ENCODE measurements around the gene WSCD2.

Gene WSCD2

DNA sequence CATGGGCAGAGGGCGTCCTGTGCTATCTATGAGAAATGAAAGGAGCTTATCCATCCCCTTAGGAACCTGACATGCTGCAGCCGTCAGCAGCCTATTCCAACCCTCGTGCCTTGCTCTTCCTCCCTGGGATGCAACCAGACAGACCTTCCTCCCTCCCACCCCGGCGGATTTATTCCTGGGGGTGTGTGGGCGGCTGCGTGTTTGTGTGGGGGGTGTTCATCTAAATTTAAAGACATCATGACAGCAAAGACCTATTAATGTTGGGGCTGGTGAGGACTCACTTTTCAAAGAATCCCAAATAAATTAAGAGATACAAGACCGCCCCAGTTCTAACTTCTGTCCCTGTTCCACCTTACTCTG, 52.0 kb downstream of the WSCD2 start:
- 88% methylated on average over 4 of the region's 8 CpGs for WGBS
- Histone ChIP-seq H3K4me1 (ENCODE audit: insufficient read depth, low read length) (0 out of 2 replicates have a peak, but pooled peaks cover 4% of the 10 kb centered on the region), H3K9me3 (ENCODE audit: insufficient read depth, low read depth, low read length) (peaks cover 8% of the 10 kb centered on the region; the same call in 1 of the 2 replicates), H3K36me3 (ENCODE audit: insufficient read depth, low read length) (no peaks in the 10 kb centered on the region), H3K4me3 (ENCODE audit: low read length) (no peak overlapping the region), H3K27me3 (ENCODE audit: insufficient read depth, low read length) (no peaks in the 10 kb centered on the region), H3K9ac (ENCODE audit: low read depth, low read length) (no peak overlapping the region), H3K27ac (ENCODE audit: low read depth, low read length) (no peak overlapping the region)

DNA sequence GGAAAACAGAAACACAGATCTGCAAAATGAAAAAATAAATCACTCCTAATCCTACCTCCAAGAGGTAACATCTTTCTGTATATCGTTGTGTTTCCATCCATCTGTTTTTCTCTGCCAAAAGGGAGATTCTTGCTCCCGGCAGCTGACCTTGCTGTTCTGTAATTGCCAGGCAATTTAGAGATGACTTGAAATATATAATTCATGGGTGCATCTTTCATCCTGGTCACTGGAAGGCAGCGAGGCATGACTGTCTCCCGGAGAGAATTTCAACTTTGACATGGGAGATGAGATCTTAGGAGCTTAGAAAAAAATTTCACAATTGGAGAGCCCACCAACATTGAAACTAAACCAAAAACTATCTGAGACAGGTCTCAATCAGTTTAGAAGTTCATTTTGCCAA, 53.0 kb downstream of the WSCD2 start:
- WGBS, result 96% methylated on average over 4 of the region's 4 CpGs
- Histone ChIP-seq H3K36me3 (ENCODE audit: insufficient read depth, low read length) (no peaks in the 10 kb centered on the region), H3K27me3 (ENCODE audit: insufficient read depth, low read length) (no peaks in the 10 kb centered on the region), H3K4me3 (ENCODE audit: low read length) (no peak overlapping the region), H3K27ac (ENCODE audit: low read depth, low read length) (no peak overlapping the region), H3K9me3 (ENCODE audit: insufficient read depth, low read depth, low read length) (no peaks in the 10 kb centered on the region), H3K9ac (ENCODE audit: low read depth, low read length) (no peak overlapping the region), H3K4me1 (ENCODE audit: insufficient read depth, low read length) (0 out of 2 replicates have a peak, but pooled peaks cover 4% of the 10 kb centered on the region)

DNA sequence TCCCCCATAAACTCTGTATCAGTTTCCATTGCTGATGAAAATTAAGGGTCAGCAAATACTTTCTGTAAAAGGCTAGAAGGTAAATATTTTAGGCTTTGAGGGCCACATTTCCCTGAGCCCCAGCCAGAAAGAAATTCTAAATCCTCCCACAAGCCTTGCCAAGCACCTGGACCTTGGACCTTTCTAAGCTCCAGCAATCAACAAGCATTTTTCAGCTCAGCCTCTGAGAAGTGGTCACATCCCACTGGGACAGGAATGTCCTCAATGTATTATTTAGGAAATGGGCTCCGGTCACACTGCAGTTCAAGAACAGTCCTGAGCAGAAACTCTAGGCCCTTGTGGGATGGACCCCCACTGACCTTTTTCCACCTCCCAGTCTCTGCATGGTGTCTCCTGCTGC, 55.9 kb downstream of the WSCD2 start:
- WGBS, result 85% methylated on average over 1 of the region's 1 CpG
- no peaks in the 10 kb centered on the region for H3K27me3 ChIP-seq (ENCODE audit: insufficient read depth, low read length)
- H3K9me3 ChIP-seq (ENCODE audit: insufficient read depth, low read depth, low read length), result no peaks in the 10 kb centered on the region
- H3K27ac ChIP-seq (ENCODE audit: low read depth, low read length), result no peak overlapping the region
- 0 out of 2 replicates have a peak, but pooled peaks cover 4% of the 10 kb centered on the region for H3K4me1 ChIP-seq (ENCODE audit: insufficient read depth, low read length)
- no peaks in the 10 kb centered on the region for H3K36me3 ChIP-seq (ENCODE audit: insufficient read depth, low read length)
- no peak overlapping the region for H3K9ac ChIP-seq (ENCODE audit: low read depth, low read length)
- H3K4me3 ChIP-seq (ENCODE audit: low read length), result no peak overlapping the region

DNA sequence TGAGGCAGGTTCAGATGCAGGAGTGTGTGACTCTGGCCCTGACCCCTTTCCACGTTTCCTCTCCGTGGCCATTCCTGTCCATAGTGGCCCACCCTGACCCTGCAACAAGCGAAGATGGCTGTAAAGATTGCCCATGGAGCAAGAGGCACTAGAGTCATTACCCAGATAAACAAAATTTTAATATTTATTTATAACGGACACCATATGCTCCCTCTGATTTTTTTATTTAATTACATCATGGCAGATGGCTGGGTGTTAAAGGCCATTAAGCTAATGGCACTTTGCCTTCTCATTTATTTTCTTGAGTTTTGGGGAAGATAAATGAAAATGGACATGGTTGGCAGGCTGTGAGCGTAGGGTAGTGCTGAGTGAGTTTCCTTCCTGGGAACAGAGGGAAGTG, 58.7 kb downstream of the WSCD2 start:
- Histone ChIP-seq H3K27me3 (ENCODE audit: insufficient read depth, low read length) (no peaks in the 10 kb centered on the region), H3K27ac (ENCODE audit: low read depth, low read length) (no peak overlapping the region), H3K9me3 (ENCODE audit: insufficient read depth, low read depth, low read length) (no peaks in the 10 kb centered on the region), H3K9ac (ENCODE audit: low read depth, low read length) (no peak overlapping the region), H3K36me3 (ENCODE audit: insufficient read depth, low read length) (no peaks in the 10 kb centered on the region), H3K4me1 (ENCODE audit: insufficient read depth, low read length) (no peaks in the 10 kb centered on the region), H3K4me3 (ENCODE audit: low read length) (no peak overlapping the region)
- 87% methylated on average over 5 of the region's 5 CpGs for WGBS

DNA sequence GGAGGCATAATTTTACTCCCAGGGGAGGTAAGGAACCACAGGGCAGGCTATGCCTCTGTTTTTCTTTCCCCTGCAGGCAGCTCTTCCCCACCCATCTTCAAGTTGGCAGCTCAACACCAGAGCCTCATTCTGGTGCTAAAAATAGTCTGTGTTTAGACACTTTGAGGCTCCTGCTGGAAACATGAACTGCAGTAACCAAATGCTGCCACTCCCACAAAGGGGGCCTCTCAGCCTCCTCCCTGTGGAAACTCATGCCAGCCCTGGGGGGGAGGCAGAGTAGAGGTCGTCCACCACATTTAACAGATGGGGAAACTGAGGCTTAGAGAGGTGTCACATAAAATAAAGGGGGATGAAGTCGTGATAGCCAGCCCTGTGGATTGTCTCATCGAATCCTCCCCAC, 61.4 kb downstream of the WSCD2 start:
- no peak overlapping the region for H3K4me3 ChIP-seq (ENCODE audit: low read length)
- H3K9ac ChIP-seq (ENCODE audit: low read depth, low read length), result no peak overlapping the region
- H3K27me3 ChIP-seq (ENCODE audit: insufficient read depth, low read length), result no peaks in the 10 kb centered on the region
- no peaks in the 10 kb centered on the region for H3K9me3 ChIP-seq (ENCODE audit: insufficient read depth, low read depth, low read length)
- no peaks in the 10 kb centered on the region for H3K36me3 ChIP-seq (ENCODE audit: insufficient read depth, low read length)
- H3K27ac ChIP-seq (ENCODE audit: low read depth, low read length), result no peak overlapping the region
- WGBS, result 89% methylated on average over 1 of the region's 3 CpGs
- no peaks in the 10 kb centered on the region for H3K4me1 ChIP-seq (ENCODE audit: insufficient read depth, low read length)

DNA sequence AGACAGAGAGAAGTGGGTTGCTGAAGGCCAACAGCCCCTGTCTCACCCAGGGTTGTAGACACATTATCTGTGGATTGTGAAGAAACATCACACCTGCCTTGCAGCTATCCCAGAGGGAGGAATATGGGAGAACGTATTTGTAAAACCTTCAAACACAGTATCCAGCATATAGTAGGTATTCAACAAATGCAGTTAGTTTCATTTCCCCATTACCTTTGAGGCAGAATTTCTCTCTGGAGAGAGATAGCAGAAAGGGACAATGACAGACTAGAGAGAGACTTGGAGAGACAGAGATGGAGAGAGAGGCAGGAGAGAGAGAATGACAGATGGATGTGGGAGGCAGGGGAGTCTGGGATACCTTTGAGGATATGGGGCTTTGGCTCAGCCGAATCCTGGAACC, 62.0 kb downstream of the WSCD2 start:
- H3K9ac ChIP-seq (ENCODE audit: low read depth, low read length), result no peak overlapping the region
- H3K27ac ChIP-seq (ENCODE audit: low read depth, low read length), result no peak overlapping the region
- H3K4me3 ChIP-seq (ENCODE audit: low read length), result no peak overlapping the region
- no peaks in the 10 kb centered on the region for H3K27me3 ChIP-seq (ENCODE audit: insufficient read depth, low read length)
- 78% methylated on average over 1 of the region's 2 CpGs for WGBS
- no peaks in the 10 kb centered on the region for H3K4me1 ChIP-seq (ENCODE audit: insufficient read depth, low read length)
- H3K36me3 ChIP-seq (ENCODE audit: insufficient read depth, low read length), result no peaks in the 10 kb centered on the region
- no peaks in the 10 kb centered on the region for H3K9me3 ChIP-seq (ENCODE audit: insufficient read depth, low read depth, low read length)

DNA sequence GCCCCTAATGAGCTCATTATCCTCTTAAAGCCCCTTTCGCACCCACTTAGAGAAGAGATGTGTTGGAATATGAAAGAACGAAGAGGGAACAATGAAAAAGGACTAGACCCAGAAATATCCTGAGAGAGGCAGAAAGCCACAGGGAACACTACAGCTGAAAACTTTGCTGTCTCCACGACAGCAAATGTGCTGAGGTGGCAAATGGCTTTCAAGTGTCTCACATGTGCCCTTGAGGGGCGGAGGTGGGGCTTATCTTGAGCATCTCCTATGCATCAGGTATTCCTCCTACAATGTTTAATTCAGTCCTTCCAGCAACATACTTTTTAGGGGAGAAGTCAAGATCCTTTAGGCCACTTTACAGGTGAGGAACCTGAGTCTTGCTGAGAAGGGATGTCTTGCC, 62.9 kb downstream of the WSCD2 start:
- no peaks in the 10 kb centered on the region for H3K4me1 ChIP-seq (ENCODE audit: insufficient read depth, low read length)
- no peaks in the 10 kb centered on the region for H3K36me3 ChIP-seq (ENCODE audit: insufficient read depth, low read length)
- H3K27me3 ChIP-seq (ENCODE audit: insufficient read depth, low read length), result no peaks in the 10 kb centered on the region
- H3K27ac ChIP-seq (ENCODE audit: low read depth, low read length), result no peak overlapping the region
- WGBS, result 49% methylated on average over 4 of the region's 4 CpGs
- no peak overlapping the region for H3K9ac ChIP-seq (ENCODE audit: low read depth, low read length)
- H3K4me3 ChIP-seq (ENCODE audit: low read length), result no peak overlapping the region
- no peaks in the 10 kb centered on the region for H3K9me3 ChIP-seq (ENCODE audit: insufficient read depth, low read depth, low read length)

DNA sequence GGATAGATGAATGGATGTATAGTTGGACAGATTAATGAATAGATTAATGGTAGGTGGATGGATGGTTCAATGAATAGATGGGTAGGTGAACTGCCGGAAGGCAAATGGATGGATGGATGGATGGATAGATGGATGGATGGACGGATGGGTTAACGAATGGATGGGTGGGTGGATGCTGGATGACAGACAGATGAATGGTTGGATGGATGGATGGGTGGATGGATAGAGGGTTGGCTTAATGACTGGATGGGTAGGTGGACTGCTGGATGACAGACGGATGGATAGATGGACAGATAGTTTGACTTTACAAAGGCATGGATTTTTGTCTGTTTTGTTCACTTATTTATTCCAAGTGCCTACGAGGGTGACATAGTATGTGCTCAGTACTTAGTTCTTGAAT, 64.4 kb downstream of the WSCD2 start:
- no peaks in the 10 kb centered on the region for H3K4me1 ChIP-seq (ENCODE audit: insufficient read depth, low read length)
- no peak overlapping the region for H3K9ac ChIP-seq (ENCODE audit: low read depth, low read length)
- 75% methylated on average over 5 of the region's 5 CpGs for WGBS
- no peaks in the 10 kb centered on the region for H3K36me3 ChIP-seq (ENCODE audit: insufficient read depth, low read length)
- H3K9me3 ChIP-seq (ENCODE audit: insufficient read depth, low read depth, low read length), result no peaks in the 10 kb centered on the region
- no peak overlapping the region for H3K27ac ChIP-seq (ENCODE audit: low read depth, low read length)
- no peaks in the 10 kb centered on the region for H3K27me3 ChIP-seq (ENCODE audit: insufficient read depth, low read length)
- H3K4me3 ChIP-seq (ENCODE audit: low read length), result no peak overlapping the region

DNA sequence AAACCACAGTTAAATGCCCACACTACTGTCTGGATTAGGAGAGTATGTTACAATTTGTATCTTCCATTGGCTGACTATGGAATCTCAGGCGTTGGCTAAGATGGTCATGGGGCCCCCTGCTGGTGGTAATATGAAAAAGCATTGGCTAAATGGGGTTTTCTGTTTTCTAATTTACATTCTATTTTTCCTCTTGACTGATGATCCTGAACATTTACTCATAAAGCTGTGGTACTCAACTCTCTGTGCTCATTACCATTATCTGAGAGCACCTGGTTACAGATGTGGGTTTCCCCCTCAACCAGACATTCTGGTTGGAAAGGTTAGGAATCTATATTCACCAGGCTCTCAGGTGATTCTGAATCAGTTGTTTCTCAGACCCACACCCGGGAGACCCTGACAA, 64.8 kb downstream of the WSCD2 start:
- no peak overlapping the region for H3K9ac ChIP-seq (ENCODE audit: low read depth, low read length)
- no peaks in the 10 kb centered on the region for H3K4me1 ChIP-seq (ENCODE audit: insufficient read depth, low read length)
- H3K36me3 ChIP-seq (ENCODE audit: insufficient read depth, low read length), result no peaks in the 10 kb centered on the region
- WGBS, result 29% methylated on average over 2 of the region's 2 CpGs
- no peak overlapping the region for H3K4me3 ChIP-seq (ENCODE audit: low read length)
- H3K27ac ChIP-seq (ENCODE audit: low read depth, low read length), result no peak overlapping the region
- H3K9me3 ChIP-seq (ENCODE audit: insufficient read depth, low read depth, low read length), result no peaks in the 10 kb centered on the region
- H3K27me3 ChIP-seq (ENCODE audit: insufficient read depth, low read length), result no peaks in the 10 kb centered on the region

DNA sequence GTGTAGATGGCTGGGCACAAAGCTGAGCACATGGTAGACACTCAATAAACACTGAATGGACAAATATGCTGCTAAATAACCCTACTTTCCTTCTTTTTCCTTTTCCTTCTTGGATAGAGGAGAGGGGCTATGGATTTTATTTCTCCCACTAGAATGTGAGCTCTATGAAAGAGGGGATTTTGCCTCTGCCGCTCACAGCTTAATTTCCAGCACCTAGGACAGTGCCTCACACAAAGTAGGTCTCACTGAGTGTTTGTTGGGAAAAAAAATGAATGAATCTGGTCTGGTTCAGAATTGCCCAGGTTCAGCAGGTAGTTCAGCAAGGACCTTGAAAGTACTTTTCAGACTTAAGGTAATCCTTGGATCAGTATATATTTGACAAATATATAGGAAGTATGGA, 65.5 kb downstream of the WSCD2 start:
- H3K27me3 ChIP-seq (ENCODE audit: insufficient read depth, low read length), result no peaks in the 10 kb centered on the region
- H3K27ac ChIP-seq (ENCODE audit: low read depth, low read length), result no peak overlapping the region
- H3K4me3 ChIP-seq (ENCODE audit: low read length), result no peak overlapping the region
- no peaks in the 10 kb centered on the region for H3K9me3 ChIP-seq (ENCODE audit: insufficient read depth, low read depth, low read length)
- WGBS, result 53% methylated on average over 1 of the region's 1 CpG
- no peaks in the 10 kb centered on the region for H3K36me3 ChIP-seq (ENCODE audit: insufficient read depth, low read length)
- no peaks in the 10 kb centered on the region for H3K4me1 ChIP-seq (ENCODE audit: insufficient read depth, low read length)
- H3K9ac ChIP-seq (ENCODE audit: low read depth, low read length), result no peak overlapping the region

DNA sequence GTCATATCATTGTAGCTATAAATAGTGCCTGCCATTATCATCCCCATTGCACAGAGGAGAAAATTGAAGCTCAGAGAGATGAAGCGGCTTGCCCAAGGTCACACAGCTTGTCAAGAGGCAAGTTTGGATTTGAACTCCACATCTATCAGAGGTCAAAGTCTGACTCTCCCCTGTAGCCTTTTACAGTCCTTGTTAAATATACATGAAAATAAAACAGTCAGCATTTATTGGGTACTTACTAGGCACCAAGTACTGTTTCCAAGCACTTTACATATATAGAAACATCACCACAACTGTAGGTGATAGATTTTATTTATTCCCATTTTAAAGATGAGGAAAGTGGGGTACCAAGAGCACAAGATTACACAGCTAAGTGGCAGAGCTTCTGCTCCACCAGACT, 67.2 kb downstream of the WSCD2 start:
- Histone ChIP-seq H3K36me3 (ENCODE audit: insufficient read depth, low read length) (no peaks in the 10 kb centered on the region), H3K9ac (ENCODE audit: low read depth, low read length) (no peak overlapping the region), H3K4me1 (ENCODE audit: insufficient read depth, low read length) (no peaks in the 10 kb centered on the region), H3K4me3 (ENCODE audit: low read length) (no peak overlapping the region), H3K27me3 (ENCODE audit: insufficient read depth, low read length) (no peaks in the 10 kb centered on the region), H3K9me3 (ENCODE audit: insufficient read depth, low read depth, low read length) (no peaks in the 10 kb centered on the region), H3K27ac (ENCODE audit: low read depth, low read length) (no peak overlapping the region)
- WGBS, result 94% methylated on average over 1 of the region's 1 CpG

DNA sequence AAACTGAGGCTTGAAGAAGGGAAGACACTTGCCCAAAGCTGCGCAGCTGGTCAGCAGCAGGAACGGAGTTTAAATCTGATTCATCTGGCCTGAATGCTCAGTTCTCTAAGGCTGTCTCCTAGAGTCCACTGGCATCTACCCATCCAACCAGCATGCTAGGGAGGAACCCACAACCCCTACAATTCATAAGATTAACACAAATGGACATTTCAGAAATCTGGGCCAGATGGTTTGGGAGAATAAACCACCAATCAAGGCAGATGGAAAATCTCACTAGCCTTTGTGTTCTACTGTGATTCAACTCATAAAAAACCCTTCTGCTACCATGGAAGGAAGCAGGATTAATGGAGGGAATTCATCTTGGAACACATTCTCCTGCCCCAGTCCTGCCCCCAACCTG, 67.8 kb downstream of the WSCD2 start:
- Histone ChIP-seq H3K9ac (ENCODE audit: low read depth, low read length) (no peak overlapping the region), H3K4me3 (ENCODE audit: low read length) (no peak overlapping the region), H3K27ac (ENCODE audit: low read depth, low read length) (no peak overlapping the region), H3K9me3 (ENCODE audit: insufficient read depth, low read depth, low read length) (no peaks in the 10 kb centered on the region), H3K4me1 (ENCODE audit: insufficient read depth, low read length) (peaks cover 2% of the 10 kb centered on the region; the same call in 1 of the 2 replicates), H3K27me3 (ENCODE audit: insufficient read depth, low read length) (no peaks in the 10 kb centered on the region), H3K36me3 (ENCODE audit: insufficient read depth, low read length) (no peaks in the 10 kb centered on the region)
- 94% methylated on average over 2 of the region's 2 CpGs for WGBS

Measured in HUES64 (cell line).